Activated CD4-positive, alpha-beta T cell treated with anti-CD3 and anti-CD28 coated beads for 4 hours (primary cell): ENCODE measurements around the gene ZNF516.

Source experiments
- DNase-seq, 2 donors: peaks; one replicate each; pipeline ENCODE4 v3.0.0-alpha.2; 2020

Gene ZNF516

GRCh38 chr18:76315722-76316230, 179.3 kb downstream of the ZNF516 start:
- DNase-seq = no peak

- no peak for DNase-seq
Observed at GRCh38 chr18:76314496-76314895, 180.5 kb downstream of the ZNF516 start.

DNA sequence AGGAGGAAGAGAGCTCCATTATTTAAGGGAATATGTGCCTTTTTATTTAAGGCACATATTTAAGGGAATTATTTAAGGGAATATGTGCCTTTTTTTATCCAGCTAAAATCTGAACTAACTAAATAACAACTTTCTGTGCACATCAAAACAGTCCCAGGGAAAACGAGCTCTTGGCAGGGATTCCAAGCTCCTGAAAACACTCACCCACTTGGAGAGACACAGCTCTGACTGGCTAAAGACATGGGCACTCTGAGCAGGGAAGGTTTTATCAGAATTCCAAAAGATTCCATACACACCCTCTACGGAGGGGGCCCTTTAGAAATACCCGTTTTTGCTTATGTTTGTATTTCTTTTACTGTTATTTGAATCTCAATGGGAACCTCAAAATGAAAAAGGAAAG, 181.0 kb downstream of the ZNF516 start:
- DNase-seq = no peak
